Large intestine (tissue), 3 donors: ENCODE results near the gene CFAP74. TPM values are rescaled to one million over a fixed set of nuclear protein-coding genes. Genes with fewer than 3 reads are reported as not detected.

Experiments used
- DNase-seq, 2 donors: peaks; one replicate each; pipeline versions ENCODE4 v3.0.0 to v3.0.0-alpha.2; 2013
- H3K27ac ChIP-seq: one replicate; pipeline ENCODE4 v1.5.1; 2013; ENCODE audit warnings: low read length
- H3K27me3 ChIP-seq: 2 replicates; pipeline ENCODE4 v1.6.1; 2013; ENCODE audit warnings: low read length; ENCODE audit not compliant: control insufficient read depth, insufficient read depth
- H3K36me3 ChIP-seq: 2 replicates; pipeline ENCODE4 v1.6.1; 2013; ENCODE audit warnings: low read length; ENCODE audit not compliant: control insufficient read depth, insufficient read depth
- H3K4me1 ChIP-seq: one replicate; pipeline ENCODE4 v1.6.1; 2013; ENCODE audit warnings: low read length; ENCODE audit not compliant: control insufficient read depth, insufficient read depth
- H3K4me3 ChIP-seq: one replicate; pipeline ENCODE4 v1.5.1; 2013; ENCODE audit warnings: low read length
- H3K9me3 ChIP-seq: one replicate; pipeline ENCODE4 v1.6.1; 2013; ENCODE audit warnings: mild to moderate bottlenecking, low read depth, low read length, moderate library complexity; ENCODE audit not compliant: control insufficient read depth
- WGBS: methylation state at CpG from one replicate; pipeline ENCODE4 v1.1.5; 2013; ENCODE audit warnings: low lambda C conversion rate; ENCODE audit not compliant: insufficient coverage; 5-methylcytosine and 5-hydroxymethylcytosine counted together
- polyA plus RNA-seq: library from polyadenylated mRNA; unstranded; fragments of 120-200 nt; gene quantifications from one replicate; pipeline ENCODE4 v1.2.1, GENCODE V29; 2013

The CFAP74 gene
- polyA plus RNA-seq, 1 donor: 1.4 TPM

GRCh38 chr1:1945782-1946393 lies 57.7 kb downstream of the CFAP74 start:
- Histone ChIP-seq H3K4me1 (peaks cover 26% of the 10 kb centered on the region), H3K36me3 (no peaks in the 10 kb centered on the region), H3K27me3 (no peaks in the 10 kb centered on the region), H3K27ac (no peak overlapping the region), H3K9me3 (peaks cover 11% of the 10 kb centered on the region), H3K4me3 (no peak overlapping the region)
- no peak for DNase-seq
- no CpG with 5 or more reads among the region's 29 CpGs for WGBS

- H3K27me3 ChIP-seq: no peaks in the 10 kb centered on the region
- H3K27ac ChIP-seq: peak overlapping the region; percentile 80
- no peaks in the 10 kb centered on the region for H3K36me3 ChIP-seq
- peak; percentile 51 to 70 for DNase-seq
- peaks cover 26% of the 10 kb centered on the region for H3K4me1 ChIP-seq
- peaks cover 11% of the 10 kb centered on the region for H3K9me3 ChIP-seq
- WGBS: no CpG with 5 or more reads among the region's 37 CpGs
- peak overlapping the region; percentile 19 for H3K4me3 ChIP-seq
These were observed 59.6 kb downstream of the CFAP74 start for GRCh38 chr1:1943834-1944570.

GRCh38 chr1:1942753-1943656 lies 60.6 kb downstream of the CFAP74 start:
- Histone ChIP-seq H3K27ac (peak overlapping the region; percentile 80), H3K4me1 (peaks cover 26% of the 10 kb centered on the region), H3K4me3 (peak overlapping the region; percentile 19), H3K9me3 (peaks cover 11% of the 10 kb centered on the region), H3K27me3 (no peaks in the 10 kb centered on the region), H3K36me3 (no peaks in the 10 kb centered on the region)
- peak; percentile 86 to 94 for DNase-seq
- WGBS: no CpG with 5 or more reads among the region's 45 CpGs

GRCh38 chr1:1941868-1942752 lies 61.5 kb downstream of the CFAP74 start:
- Histone ChIP-seq H3K4me3 (no peak overlapping the region), H3K27ac (peak overlapping the region; percentile 14), H3K36me3 (no peaks in the 10 kb centered on the region), H3K9me3 (peaks cover 11% of the 10 kb centered on the region), H3K4me1 (peaks cover 21% of the 10 kb centered on the region), H3K27me3 (no peaks in the 10 kb centered on the region)
- no CpG with 5 or more reads among the region's 39 CpGs for WGBS
- DNase-seq: no peak

- 83% methylated on average over 1 of the region's 19 CpGs for WGBS
- Histone ChIP-seq H3K9me3 (peaks cover 11% of the 10 kb centered on the region), H3K36me3 (no peaks in the 10 kb centered on the region), H3K27ac (no peak overlapping the region), H3K4me3 (no peak overlapping the region), H3K4me1 (peaks cover 21% of the 10 kb centered on the region), H3K27me3 (no peaks in the 10 kb centered on the region)
- DNase-seq: no peak
These were observed 62.3 kb downstream of the CFAP74 start for GRCh38 chr1:1941211-1941841.

GRCh38 chr1:1940123-1940425 lies 63.5 kb downstream of the CFAP74 start:
- Histone ChIP-seq H3K27me3 (no peaks in the 10 kb centered on the region), H3K9me3 (peaks cover 11% of the 10 kb centered on the region), H3K36me3 (no peaks in the 10 kb centered on the region), H3K27ac (no peak overlapping the region), H3K4me3 (no peak overlapping the region), H3K4me1 (peaks cover 21% of the 10 kb centered on the region)
- WGBS: no CpG with 5 or more reads among the region's 12 CpGs
- DNase-seq: no peak

- Histone ChIP-seq H3K4me1 (peaks cover 21% of the 10 kb centered on the region), H3K9me3 (peaks cover 11% of the 10 kb centered on the region), H3K27ac (no peak overlapping the region), H3K4me3 (no peak overlapping the region), H3K36me3 (no peaks in the 10 kb centered on the region), H3K27me3 (no peaks in the 10 kb centered on the region)
- DNase-seq: no peak
- no CpG with 5 or more reads among the region's 28 CpGs for WGBS
These were observed 64.1 kb downstream of the CFAP74 start for GRCh38 chr1:1939296-1940122.

GRCh38 chr1:1938613-1939295 lies 64.8 kb downstream of the CFAP74 start:
- no peak overlapping the region for H3K4me3 ChIP-seq
- H3K36me3 ChIP-seq: no peaks in the 10 kb centered on the region
- no peaks in the 10 kb centered on the region for H3K27me3 ChIP-seq
- WGBS: no CpG with 5 or more reads among the region's 24 CpGs
- no peak overlapping the region for H3K27ac ChIP-seq
- DNase-seq: no peak
- H3K9me3 ChIP-seq: peaks cover 11% of the 10 kb centered on the region
- peaks cover 16% of the 10 kb centered on the region for H3K4me1 ChIP-seq

GRCh38 chr1:1938276-1938573 lies 65.4 kb downstream of the CFAP74 start:
- peaks cover 7% of the 10 kb centered on the region for H3K9me3 ChIP-seq

More at GRCh38 chr1:1938276-1938573, 65.4 kb downstream of the CFAP74 start:
- DNase-seq: no peak
- Histone ChIP-seq H3K4me3 (no peak overlapping the region), H3K27me3 (no peaks in the 10 kb centered on the region), H3K36me3 (no peaks in the 10 kb centered on the region), H3K4me1 (peaks cover 11% of the 10 kb centered on the region), H3K27ac (no peak overlapping the region)
- 80% methylated on average over 1 of the region's 6 CpGs for WGBS
